Measurements from ENCODE around the gene DCC.
"Not testable (repeated sequence)": the region's sequence is repeated elsewhere in the genome, so short reads cannot be mapped to it uniquely, and the experiment has no call there.

Gene DCC

DNA sequence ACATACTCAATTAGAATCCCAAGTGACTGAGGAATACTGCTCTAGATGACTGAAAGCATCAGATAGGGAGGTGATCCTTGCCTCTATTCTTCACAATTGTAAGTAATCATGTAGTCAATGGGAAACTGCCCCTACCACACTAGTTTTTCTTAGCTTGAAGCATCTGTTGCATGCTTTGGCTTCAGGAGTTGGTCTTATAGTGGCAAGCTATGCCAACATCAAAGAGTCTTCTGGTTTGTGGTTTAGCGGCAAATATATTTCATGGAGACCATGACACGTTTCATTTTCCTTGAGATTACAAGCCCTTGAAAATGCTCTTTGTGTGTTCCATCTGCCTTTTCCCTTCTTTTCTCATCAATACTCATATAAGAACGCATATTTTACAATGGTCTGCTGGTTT, 12.9 kb downstream of the DCC start:
- DNase-seq (ENCODE audit: low read depth) = no peak

DNA sequence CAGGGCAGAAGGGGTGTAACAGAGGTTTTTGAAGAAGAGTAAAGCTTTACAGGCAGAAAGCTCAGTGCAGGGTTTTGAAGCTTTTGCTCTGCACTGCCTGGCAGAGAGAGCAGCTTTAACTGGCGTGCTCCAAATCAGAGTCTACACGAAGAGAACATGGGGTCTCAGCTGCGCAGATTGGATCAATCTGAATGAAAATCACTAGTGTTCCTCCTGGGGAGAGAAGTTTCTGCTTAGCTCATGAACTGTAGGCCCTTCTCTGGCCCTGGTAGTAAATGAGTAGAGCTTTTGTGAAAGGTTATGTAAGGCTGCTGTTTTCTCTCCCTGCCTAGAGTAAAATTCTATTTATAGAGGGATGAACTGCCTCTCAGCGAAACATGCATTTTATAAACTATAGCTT, 13.6 kb downstream of the DCC start:
- no peak for DNase-seq (ENCODE audit: low read depth)

DNA sequence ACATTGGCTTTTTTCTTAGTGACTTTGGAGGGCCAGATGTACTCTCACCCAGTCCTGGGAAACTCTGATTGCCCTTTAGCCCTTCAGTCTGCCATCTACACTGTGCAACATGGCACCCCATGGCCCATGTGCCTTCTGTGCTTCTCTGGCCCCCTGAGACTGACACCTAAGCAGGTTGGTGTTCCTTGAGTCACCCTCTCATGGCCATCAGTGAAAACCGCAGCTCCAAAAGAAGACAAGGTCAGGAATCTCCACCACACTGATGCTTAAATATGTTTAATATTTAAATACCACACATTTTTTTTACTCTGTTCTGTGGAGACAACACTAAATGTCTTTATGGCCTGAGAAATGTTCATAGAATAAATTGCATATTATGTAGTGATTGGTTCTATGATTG, 23.9 kb downstream of the DCC start:
- no peak for DNase-seq (ENCODE audit: low read depth)

DNA sequence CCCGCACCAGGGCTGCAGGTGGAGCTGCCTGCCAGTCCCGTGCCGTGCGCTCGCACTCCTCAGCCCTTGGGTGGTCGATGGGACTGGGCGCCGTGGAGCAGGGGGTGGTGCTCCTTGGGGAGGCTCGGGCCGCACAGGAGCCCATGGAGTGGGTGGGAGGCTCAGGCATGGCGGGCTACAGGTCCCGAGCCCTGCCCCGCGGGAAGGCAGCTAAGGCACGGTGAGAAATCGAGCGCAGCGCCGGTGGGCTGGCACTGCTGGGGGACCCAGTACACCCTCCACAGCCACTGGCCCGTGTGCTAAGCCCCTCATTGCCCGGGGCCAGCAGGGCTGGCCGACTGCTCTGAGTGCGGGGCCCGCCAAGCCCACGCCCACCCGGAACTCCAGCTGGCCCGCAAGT, 26.9 kb downstream of the DCC start:
- not testable (repeated sequence) for DNase-seq (ENCODE audit: low read depth)

DNA sequence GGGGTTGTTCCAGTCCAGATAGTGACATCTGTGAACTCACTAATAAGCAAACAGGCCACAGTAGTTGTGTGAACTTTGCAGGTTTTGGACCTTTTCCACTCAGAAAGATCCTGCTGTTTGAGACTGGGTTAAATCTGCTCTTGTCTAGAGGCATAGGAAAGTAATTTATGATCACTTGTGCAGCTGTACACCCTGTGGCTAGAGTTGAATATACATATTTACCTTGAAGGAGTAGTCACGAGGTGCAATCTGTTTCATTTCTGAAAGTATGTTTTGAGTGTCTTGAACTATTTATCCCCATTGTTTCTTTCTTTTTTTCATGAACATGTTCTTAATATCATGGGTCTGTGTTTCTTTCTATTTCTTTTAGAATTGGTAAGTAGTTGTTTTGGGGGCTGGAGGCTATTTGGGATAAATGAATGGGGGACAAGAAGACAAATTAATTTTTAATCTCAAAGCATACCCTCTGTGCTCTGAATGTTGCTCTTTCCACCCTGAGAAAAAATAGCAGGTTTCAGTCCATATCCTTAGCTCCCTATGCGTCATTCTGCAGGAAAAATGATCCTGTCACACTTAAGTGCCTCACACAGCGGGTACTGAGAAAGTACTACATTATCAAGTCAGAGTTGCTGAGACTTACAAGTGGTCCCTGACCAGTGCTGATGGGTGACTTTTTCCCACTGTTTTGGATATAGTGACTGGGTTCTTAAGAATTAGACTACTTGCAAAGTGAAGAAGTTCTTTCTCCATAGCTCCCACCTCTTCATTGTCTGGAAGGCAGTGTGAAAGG, 28.2 kb downstream of the DCC start:
- no peak for DNase-seq (ENCODE audit: low read depth)

DNA sequence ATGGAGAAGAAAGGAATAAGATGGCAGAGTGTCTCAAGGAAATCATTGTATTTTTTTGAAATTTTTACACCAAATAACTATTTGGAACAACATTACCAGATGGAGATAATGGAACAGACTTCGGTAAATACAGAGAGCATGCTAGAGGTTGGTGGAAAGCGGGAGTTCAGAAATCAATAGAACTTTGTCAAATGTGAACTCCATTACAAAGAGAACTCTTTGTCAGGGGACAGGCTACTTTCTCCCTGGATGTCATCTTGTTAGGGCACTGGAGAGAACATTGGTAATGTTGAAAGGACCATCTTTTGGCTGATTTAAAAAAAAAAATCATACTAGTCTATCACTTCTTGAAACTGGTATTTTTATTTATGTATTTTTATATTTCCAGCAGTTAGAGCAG, 30.8 kb downstream of the DCC start:
- no peak for DNase-seq (ENCODE audit: low read depth)

DNA sequence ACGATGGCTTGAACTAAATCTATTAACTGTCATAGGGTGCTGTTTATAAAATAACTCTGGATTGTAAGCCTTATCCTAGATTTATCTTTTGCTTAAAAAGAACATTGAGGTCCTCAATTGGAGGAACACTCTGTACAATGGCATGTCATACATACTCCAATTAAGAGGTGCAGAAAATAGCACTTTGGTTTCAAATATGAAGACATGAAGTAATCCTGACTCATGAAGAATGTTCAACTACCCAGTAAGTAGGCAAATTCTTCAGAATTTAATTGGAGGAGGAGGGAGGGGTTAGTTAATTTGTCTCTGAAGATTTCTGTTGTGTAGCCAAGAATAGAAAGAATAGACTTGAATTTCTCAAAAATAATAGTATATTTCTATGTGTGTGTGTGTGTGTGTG, 36.1 kb downstream of the DCC start:
- DNase-seq (ENCODE audit: low read depth) = no peak

DNA sequence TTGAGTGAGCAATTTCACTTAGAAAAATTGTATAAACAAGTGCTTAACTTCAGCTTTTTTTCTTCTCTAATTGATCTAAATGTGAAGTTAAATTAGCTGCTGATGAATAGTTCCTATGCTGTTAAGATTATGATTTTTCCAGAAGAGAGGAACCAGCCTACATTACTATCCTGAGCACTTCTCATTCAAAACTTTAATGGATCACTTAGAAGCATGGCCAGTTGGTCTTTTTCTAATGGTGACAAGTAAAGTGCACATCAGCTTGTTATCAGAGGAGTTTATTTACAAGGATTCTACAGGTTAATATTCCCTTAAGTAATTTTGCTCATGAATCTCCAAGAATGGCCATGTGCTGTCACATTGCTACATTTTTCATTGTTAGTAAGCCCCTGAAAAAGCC, 37.1 kb downstream of the DCC start:
- DNase-seq (ENCODE audit: low read depth) = no peak

DNA sequence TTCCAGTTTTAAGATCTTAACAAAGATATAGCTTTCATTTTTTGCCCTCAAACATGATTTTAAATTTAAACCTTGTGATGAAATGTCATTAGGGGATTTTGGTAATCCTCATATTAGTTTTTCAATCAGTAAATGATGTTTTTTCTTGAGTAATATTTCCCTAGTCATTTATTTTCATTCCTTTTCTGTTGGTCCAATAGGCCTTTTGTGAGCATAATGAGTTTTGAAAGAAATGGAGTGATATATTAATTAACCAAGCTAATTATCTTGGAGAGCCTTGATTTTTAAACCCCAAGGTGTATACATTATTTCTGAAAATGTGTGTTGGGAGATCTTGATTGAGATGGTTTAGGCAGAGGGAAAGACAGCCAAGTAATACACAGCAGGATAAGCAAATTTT, 46.3 kb downstream of the DCC start:
- no peak for DNase-seq (ENCODE audit: low read depth)

DNA sequence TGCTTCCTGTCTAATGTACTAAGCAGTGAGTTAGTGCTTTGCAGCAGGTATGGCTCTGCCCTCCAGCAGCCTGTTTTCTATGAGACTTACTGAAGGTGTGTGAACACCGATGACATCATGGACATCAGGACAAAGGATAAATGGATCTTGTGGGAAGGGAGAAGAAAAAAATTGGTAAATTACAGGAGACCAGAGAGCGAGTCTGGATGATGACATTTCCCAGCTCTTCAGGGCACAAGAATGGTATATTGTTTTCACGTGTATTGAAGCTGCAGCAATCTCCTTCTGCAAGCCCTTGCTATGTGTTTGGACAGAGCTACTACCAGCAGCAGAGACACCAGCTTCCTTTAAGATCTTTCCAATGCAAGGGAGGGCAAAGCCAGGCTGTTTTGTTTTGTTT, 47.2 kb downstream of the DCC start:
- no peak for DNase-seq (ENCODE audit: low read depth)

DNA sequence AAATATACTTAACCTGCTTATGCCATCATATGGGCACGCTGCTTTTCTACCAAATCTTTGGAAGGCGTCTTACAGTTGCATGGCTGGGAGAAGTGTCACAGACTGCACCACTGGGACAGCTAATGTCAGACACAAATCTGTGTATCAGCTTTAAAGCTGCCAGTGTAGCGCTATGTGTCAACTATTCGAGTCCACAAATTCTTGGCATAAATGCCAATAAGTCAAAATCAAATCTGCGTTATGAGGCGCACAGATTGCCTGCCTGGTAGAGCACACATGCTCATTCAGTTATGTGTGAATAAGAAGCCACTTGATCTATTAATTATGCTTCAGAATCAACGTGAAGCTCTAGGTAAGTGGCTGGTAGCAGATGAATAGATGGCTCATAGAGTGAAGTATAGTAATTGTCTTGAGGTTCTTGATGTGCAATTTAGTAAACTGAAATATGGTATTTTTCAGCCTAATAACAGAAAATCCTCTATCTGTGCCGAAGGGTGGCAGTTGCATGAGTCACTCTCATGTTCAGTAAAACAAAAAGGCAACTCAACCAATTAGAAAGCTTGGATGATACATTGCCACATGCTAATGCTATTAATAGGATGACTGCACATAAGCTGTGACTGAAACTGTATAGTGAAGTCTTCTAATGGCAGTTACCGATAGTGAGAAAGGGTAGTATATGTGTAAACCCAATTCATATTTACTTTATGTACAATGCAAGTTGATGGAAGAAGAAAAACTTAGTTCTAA, 52.0 kb downstream of the DCC start:
- no peak for DNase-seq (ENCODE audit: low read depth)

DNA sequence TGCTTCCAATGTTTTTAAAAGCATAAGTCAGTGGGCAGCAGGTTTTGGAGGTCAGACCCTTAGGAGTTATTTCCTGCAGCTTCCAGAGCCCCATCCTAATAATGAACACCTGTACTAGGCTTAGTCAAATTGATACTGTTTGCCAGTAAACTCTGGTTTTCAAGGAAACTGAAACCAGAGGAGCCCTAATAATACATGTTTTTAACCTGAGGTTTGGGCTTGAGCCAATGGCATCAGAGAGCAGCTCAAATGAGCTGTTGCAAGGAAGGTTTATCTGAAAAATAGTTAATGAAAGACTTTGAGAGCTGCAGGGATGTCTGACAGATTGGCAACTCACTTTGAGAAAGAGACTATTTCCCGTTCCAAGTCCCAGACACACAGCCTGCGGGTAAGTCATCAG, 54.6 kb downstream of the DCC start:
- DNase-seq (ENCODE audit: low read depth) = no peak

DNA sequence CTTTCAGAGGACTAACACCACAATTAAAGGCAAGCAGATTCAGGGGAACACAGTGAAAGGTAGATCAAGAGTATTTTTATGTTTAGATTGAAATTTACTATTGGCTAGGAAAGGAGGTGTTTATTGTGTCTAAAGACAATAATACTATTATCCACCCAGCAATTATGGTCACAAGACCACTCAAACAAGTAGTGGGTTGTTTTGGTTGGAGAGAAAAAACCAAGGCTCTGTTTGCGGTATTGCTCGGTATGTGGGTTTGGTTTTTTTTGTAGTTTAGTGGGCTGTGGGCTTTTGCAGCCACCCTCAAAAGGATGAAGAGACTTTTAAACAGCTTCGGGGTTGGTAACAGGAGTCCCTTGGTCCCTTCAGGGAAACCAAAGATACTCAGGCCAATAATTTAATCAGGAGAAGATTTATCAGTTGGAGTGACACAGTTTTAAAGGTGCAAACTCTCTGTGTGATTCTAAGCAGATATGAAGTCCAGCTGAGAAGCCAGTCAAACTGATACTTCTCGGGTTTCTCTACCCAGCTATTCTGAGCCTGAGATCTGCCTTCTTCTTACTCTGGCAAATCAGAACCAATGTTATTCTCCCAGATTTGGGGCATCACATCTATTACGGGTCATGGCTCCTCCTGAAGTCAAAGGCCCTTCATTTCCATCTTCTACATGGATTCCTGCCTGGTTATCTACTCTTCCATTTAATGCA, 55.3 kb downstream of the DCC start:
- no peak for DNase-seq (ENCODE audit: low read depth)

DNA sequence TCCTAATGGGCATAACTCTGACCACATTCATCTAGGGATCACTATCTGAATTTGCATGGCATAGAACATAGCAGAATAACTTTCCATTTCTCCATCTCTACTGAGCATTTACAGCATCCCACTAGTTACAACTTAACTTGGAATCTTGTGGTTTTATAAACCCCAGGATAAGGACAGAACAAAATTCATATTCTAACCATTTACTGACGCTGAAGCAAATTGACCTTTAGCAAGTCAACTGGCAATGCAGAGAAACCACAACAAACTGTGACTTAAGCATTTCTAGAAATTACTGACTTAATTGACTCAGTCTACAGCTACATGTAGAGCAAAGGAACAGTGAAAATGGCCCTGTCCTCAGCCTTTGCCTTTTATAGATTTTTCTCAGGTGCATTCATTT, 61.2 kb downstream of the DCC start:
- DNase-seq (ENCODE audit: low read depth) = no peak

DNA sequence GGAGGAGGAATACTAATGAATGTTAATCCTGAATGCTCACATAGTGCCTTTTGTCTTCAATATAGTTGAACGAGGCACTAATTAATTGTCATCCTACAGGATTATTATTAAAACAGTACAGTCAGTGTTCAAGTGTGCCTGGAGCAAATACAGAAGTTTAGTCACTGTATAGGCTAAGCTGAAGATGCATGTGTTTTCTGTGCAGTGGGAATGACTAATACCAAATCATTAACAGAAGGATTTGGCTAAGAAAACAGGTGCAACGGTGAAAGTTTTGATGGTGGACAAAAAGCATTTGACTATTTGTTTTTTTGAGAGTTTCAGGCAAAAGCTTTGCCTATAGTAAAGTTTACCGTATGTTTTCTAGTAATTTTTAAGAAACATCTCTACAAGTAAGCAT, 62.8 kb downstream of the DCC start:
- DNase-seq (ENCODE audit: low read depth) = no peak

DNA sequence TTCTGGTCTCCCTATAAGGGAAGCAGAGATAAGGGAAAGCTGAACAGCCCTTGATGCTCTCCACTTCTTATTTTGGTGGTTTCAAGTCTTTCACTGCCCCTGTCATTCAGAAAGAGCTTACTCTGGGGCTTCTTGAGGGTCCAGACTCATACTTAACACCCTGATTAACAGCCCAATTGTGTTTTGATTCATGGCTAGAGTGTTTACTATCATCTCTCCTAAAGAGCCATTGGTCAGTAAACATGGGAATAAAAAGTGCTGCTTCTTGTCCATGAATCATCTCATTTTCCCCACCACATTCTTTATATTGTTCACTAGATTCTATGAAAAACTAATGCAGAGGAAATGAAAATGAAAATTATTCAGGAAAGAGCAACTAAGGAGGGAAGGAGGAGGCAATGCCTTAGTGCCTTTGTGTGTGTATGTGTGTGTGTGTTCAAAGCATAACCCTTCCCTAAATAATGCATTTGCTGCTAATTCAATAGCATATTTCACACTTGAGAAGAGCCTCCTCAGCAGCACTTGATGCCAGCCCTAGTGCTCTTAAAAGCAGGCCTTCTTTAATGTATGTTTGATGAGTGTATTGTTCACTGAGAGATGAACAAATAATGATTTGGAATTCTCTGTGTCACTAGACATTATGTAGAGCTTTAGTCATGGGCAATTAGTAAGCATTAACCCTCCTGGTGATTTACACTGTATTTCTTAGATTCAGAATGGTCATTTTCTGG, 63.5 kb downstream of the DCC start:
- DNase-seq (ENCODE audit: low read depth) = no peak

DNA sequence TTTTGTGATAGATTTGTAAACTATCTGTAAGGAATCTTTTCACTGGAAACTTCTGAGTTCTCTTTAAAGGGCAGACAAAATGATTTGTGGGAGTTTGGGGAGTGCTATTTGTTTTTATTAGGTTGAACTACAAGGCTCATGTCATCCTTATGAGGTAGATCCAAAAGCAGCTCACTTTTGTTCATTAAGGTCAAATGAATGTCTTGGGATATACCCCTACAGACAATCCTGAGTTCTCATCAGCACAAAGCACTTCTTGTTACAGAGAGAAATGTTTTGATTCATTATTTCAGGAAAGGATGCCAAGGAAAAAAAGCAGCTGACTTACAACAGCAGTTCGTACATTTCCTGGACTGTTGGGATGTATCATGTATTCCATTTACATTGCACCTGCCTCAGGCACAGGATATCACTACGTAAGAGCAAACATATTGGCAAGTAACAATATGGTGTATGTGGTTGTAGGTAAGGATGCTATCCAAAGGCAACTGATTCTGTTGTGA, 68.9 kb downstream of the DCC start:
- no peak for DNase-seq (ENCODE audit: low read depth)

DNA sequence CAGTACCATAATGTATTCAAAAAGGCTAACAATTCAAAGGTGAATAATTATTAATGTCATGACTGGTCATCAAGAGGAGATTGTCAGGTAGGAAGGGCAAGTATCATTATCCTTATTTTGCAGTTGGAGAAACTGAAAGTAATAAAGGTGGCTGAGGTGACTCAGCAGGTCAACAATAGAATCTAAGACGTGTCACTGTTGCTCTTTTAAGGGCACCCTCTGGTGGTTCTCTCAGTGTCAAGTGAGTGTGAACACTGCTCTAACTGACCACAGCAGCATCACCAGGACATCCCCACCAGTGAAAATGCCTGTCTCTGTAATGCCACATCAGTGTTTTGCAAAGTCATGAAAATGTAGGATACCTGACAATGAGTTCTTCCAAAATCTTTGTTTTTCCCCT, 69.7 kb downstream of the DCC start:
- DNase-seq (ENCODE audit: low read depth) = no peak

DNA sequence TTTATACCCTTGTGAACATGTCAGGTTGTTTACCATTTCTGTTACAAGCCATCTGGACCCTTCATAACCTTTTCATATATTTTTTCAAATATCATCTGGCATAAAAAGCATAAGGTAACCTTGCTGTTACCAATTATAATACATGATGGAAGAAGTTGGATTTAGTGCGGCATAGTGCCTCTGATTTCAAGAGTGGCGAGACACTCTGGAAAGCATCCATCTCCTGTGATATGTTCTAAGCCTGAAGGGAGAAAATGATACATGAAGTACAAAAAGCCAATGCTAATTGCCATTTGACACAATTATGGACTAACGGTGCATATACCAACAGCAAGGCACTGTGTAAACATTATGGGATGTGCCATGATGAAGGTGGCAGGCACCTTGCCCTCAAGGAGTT, 75.1 kb downstream of the DCC start:
- no peak for DNase-seq (ENCODE audit: low read depth)

DNA sequence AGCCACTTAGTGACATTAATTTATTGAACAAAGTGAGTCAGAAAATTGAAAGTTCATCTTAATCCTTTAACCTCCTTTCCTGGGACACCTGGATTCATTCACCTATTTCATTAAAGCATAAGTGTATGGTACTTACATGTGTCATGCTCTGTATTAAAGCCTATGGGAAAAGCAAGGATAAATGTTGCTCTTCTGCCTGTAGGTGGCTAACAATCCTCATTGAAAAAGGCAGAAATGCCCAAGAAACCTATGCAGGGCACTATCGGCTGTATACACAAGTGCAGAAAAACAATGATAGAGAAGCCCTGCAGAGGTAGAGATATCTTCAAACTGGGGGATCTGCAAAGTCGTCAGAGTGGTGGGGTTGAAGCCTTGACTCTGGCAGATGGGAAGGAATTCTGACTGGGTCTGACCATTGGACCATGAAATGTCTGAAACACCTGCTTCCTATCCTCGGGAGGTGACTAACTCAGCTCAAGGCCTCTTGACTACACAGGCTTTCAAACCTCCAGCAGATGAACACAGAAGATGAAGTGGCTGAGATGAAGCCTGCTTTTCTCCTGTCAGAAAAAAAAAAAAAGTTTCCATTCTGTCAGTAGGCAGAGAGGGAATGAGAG, 83.1 kb downstream of the DCC start:
- DNase-seq (ENCODE audit: low read depth) = no peak

DNA sequence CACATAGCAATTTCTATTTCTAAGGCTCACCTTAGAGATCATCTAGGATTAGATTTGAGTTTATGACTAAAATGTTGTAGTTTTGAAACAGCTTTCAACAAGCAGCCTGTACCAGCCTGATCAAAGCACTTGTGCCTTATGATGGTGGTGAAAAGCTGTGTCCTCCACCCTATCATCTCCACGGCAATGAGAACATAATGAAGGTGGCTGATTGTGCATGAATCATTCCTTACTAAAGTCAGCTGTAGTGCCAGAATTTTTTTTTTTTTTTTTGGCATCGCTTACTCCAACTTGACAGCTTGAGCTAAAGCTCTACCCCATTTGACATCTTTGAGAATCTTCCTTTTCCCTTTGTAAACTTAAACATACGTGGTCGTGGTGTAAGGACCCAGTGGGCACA, 86.0 kb downstream of the DCC start:
- no peak for DNase-seq (ENCODE audit: low read depth)

DNA sequence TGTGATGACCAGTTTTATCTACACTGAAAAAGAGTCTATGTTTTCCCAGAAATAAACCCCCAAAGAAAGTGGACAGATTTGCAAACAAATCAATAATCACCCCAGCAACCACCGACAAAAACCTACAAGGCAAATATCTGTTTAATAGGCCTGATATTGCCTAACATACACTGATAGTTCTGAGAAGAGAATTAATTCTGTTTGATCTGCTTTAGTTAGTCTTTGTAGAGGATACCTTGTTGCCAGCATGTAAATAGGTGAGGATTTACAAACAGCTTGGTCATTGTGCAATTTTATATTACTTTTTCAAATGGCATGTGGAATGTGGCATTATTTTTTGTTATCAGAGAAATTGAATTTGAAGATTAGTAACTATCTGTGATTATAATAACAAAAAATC, 86.5 kb downstream of the DCC start:
- no peak for DNase-seq (ENCODE audit: low read depth)
